ENCODE measurements around the gene VPS54.

The VPS54 gene

DNA sequence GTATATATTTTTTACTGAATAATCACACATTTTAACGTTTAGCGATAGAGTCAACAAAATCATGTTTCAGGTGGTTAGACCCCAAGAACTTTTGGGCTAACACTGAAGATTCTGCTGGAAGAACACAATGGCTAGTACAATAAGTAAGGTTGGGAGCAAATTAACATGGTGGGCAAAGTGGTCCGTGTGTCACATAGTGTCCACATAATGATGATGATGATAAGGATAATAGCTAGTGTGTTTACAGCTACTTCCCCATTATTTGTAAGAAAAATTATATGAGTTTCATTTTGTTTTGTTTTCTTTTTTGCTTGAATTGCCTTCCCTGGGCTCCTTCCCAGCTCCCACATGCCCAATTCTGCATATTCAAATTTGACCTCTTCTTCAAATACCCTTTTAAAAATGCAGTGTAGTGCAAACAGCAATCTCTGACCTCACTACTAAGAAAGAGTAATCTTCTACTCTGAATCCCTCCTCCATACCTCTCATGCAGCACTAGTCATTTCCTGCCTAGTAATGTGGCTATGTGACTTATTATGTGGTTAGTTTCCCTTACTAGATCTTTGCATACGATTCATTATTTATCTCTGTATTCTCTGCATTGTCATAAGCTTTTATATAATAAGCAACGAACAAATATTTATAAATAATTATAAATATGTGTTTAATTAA lies 16.9 kb upstream of the VPS54 start:
- TF ChIP-seq, protein P1, sequence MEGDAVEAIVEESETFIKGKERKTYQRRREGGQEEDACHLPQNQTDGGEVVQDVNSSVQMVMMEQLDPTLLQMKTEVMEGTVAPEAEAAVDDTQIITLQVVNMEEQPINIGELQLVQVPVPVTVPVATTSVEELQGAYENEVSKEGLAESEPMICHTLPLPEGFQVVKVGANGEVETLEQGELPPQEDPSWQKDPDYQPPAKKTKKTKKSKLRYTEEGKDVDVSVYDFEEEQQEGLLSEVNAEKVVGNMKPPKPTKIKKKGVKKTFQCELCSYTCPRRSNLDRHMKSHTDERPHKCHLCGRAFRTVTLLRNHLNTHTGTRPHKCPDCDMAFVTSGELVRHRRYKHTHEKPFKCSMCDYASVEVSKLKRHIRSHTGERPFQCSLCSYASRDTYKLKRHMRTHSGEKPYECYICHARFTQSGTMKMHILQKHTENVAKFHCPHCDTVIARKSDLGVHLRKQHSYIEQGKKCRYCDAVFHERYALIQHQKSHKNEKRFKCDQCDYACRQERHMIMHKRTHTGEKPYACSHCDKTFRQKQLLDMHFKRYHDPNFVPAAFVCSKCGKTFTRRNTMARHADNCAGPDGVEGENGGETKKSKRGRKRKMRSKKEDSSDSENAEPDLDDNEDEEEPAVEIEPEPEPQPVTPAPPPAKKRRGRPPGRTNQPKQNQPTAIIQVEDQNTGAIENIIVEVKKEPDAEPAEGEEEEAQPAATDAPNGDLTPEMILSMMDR (IDR thresholded peaks at IDR 0.05; ENCODE audit: low read depth, low read length, missing control alignments): no peak
- no peak overlapping the region for H3K4me3 ChIP-seq (ENCODE audit: low read depth, low read length)
- no peak for DNase-seq (ENCODE audit: low read depth)

DNA sequence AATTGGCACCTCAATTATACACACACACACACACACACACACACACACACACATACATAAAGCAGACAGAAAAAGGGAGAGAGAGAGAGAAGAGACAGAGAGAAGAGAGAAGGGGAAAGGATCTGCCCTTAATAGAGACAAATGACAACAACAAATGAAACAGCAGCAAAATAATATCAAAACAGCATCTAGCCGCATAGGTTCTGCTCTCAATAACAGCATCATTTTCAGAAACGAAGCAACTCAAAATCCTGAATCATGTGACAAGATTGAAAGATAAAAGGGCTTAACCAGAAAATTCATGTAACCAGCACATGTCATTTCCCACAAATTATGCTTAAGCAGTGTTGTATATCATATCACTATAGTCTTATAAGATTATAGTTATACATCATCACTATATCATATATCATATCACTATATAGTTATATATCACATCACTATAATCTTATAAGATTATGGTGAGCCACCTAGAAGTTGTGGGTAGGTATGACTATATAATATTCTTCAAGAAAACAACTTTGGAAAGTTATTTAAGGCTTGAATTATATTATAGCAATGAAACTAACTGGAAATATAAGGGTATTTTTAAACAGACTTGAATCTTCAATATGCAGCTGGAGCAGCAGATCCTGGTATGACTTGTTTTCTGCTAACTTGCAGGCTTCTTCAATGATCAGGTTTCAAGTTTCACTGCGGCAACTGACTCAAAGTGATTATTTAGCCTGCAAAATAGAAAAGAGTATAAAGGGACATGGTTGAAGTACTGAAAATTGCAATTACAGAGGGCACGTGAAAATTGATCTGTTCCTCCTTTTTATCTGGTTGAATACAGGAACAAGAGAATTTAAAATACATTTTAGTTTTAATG lies 16.1 kb upstream of the VPS54 start:
- no peak overlapping the region for H3K4me3 ChIP-seq (ENCODE audit: low read depth, low read length)
- TF ChIP-seq, protein P1 (IDR thresholded peaks at IDR 0.05; ENCODE audit: low read depth, low read length, missing control alignments): no peak
- no peak for DNase-seq (ENCODE audit: low read depth)

- DNase-seq (ENCODE audit: low read depth): no peak
- no peak overlapping the region for H3K4me3 ChIP-seq (ENCODE audit: low read depth, low read length)
- TF ChIP-seq, protein P1 (IDR thresholded peaks at IDR 0.05; ENCODE audit: low read depth, low read length, missing control alignments): no peak
Measured at GRCh38 chr2:64029116-64029665, 10.0 kb upstream of the VPS54 start.

DNA sequence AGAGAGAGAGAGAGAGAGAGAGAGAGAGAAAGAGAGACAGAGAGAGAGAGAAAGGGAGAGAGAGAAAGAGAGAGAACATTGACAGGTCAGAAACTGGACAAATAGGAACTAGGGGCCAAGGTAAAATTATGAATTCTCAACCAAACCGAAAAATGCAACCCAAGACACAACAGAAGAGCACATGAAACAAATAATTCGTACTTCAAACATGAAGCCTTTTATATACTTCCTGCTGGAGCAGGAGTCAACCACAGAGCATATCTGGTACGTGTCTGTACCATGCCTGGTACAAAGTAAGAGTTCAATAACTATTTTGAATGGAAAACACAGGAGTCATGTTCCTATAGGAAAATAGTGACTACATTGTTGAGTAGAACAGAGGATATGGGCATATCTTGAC lies 6.5 kb upstream of the VPS54 start:
- no peak overlapping the region for H3K4me3 ChIP-seq (ENCODE audit: low read depth, low read length)
- TF ChIP-seq, protein P1 (IDR thresholded peaks at IDR 0.05; ENCODE audit: low read depth, low read length, missing control alignments): no peak
- DNase-seq (ENCODE audit: low read depth): no peak

- H3K4me3 ChIP-seq (ENCODE audit: low read depth, low read length): no peak overlapping the region
- no peak for DNase-seq (ENCODE audit: low read depth)
- TF ChIP-seq, protein P1 (IDR thresholded peaks at IDR 0.05; ENCODE audit: low read depth, low read length, missing control alignments): no peak
Measured at GRCh38 chr2:64024259-64024949, 5.2 kb upstream of the VPS54 start.

DNA sequence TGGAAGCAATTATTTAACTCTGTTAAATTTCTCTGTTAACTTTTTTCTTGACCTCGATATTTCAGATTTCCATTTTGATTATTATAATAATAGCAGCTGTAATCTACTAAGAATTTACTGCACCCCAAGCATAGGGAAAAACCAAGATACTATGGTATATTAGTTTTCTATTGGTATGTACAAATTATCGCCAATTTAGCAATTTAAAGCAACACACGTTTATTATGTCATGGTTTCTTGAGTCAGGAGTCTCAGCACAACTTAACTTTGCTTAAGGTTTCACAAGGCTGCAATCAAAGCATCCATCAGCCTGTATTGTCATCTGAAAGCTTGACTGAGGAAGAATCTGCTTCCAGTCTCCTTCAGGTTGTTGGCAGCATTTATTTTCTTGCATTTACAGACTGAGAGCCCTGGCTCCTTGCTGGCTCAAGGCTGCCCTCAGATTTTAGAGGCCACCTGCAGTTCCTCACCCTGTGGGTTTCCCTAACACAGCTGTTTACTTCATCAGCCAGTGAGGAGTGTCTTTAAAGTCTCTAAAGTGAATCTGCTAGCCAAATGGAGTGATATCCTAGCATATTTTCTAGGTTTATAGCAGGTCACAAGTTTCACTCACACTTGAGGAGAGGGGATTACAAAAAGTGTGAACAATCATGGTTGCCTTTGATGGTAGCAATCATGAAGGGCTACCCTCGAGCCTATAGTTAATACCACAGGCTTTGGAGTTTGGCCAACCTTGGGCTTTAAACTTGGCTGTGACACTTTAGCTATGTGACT lies 4.4 kb upstream of the VPS54 start:
- no peak overlapping the region for H3K4me3 ChIP-seq (ENCODE audit: low read depth, low read length)
- no peak for DNase-seq (ENCODE audit: low read depth)

More for the DNA sequence above, 4.4 kb upstream of the VPS54 start:
- TF ChIP-seq, protein P1 (IDR thresholded peaks at IDR 0.05; ENCODE audit: low read depth, low read length, missing control alignments): peak; percentile 27
